ENCODE measurements around the gene PIP4P1.

DNA sequence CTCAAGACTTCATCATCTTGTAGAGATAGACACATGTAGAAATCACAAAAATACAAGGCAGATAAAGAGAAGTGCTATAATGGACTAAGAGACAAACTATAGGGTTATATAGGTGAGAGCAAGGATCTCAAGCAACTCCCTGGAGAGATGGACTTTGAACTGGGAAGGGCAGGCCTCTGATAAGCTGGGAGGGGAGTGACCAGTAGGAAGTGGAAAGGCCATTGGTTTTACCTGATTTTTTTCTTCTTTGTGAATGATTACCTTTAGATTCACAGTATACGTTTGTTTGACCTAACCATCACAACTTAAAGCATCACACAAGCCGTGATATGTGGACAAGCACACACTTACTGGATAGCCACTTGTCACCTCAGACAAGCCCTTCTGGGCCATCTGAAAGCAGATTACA lies 42.7 kb downstream of the PIP4P1 start:
- TF ChIP-seq, protein P1, sequence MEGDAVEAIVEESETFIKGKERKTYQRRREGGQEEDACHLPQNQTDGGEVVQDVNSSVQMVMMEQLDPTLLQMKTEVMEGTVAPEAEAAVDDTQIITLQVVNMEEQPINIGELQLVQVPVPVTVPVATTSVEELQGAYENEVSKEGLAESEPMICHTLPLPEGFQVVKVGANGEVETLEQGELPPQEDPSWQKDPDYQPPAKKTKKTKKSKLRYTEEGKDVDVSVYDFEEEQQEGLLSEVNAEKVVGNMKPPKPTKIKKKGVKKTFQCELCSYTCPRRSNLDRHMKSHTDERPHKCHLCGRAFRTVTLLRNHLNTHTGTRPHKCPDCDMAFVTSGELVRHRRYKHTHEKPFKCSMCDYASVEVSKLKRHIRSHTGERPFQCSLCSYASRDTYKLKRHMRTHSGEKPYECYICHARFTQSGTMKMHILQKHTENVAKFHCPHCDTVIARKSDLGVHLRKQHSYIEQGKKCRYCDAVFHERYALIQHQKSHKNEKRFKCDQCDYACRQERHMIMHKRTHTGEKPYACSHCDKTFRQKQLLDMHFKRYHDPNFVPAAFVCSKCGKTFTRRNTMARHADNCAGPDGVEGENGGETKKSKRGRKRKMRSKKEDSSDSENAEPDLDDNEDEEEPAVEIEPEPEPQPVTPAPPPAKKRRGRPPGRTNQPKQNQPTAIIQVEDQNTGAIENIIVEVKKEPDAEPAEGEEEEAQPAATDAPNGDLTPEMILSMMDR (conservative IDR thresholded peaks at IDR 0.05; ENCODE audit: low read depth, low read length): no peak
- no peak for TF ChIP-seq EZH2 (IDR thresholded peaks at IDR 0.05; ENCODE audit: borderline replicate concordance, low read depth, low read length, poor library complexity, severe bottlenecking)

All from A673 (cell line).